Suprapubic skin (tissue), 4 donors: ENCODE results near the gene POU6F1. TPM values are rescaled to one million over a fixed set of nuclear protein-coding genes. Genes with fewer than 3 reads are reported as not detected.

Source experiments
- DNase-seq, 2 donors: peaks; one replicate each; pipeline ENCODE4 v3.0.0-alpha.2; 2019; ENCODE audit warnings: low spot score in 2 of 2
- H3K27ac ChIP-seq: fragments of 200-600 bp; sonication (generic); one replicate; pipeline ENCODE4 v1.5.1; 2019
- H3K27me3 ChIP-seq: fragments of 200-600 bp; sonication (generic); one replicate; pipeline ENCODE4 v1.5.1; 2019
- H3K36me3 ChIP-seq: fragments of 200-600 bp; sonication (generic); one replicate; pipeline ENCODE4 v1.5.1; 2019
- H3K4me1 ChIP-seq: fragments of 200-600 bp; sonication (generic); one replicate; pipeline ENCODE4 v1.5.1; 2019
- H3K4me3 ChIP-seq: fragments of 200-600 bp; sonication (generic); one replicate; pipeline ENCODE4 v1.5.1; 2019; ENCODE audit warnings: mild to moderate bottlenecking
- H3K9me3 ChIP-seq: fragments of 200-600 bp; sonication (generic); one replicate; pipeline ENCODE4 v1.5.1; 2019
- EP300 ChIP-seq: sonication (generic); formaldehyde crosslinking; IDR thresholded peaks from one replicate; pipeline ENCODE4 v1.6.1; 2017; ENCODE audit warnings: antibody characterized with exemption
- POLR2A ChIP-seq, 2 donors: fragments of 450-650 bp; IDR thresholded peaks; one replicate each; pipeline ENCODE4 v1.6.1; 2017; ENCODE audit warnings: antibody characterized with exemption in 2 of 2, mild to moderate bottlenecking in 2 of 2, moderate library complexity in 2 of 2
- POLR2AphosphoS5 ChIP-seq, 3 donors: sonication (generic); formaldehyde crosslinking; IDR thresholded peaks; one replicate each; pipeline ENCODE4 v1.6.1; 2017; ENCODE audit warnings: antibody characterized with exemption in 3 of 3
- WGBS: methylation state at CpG from one replicate; pipeline ENCODE4 v1.1.5; 2018; 5-methylcytosine and 5-hydroxymethylcytosine counted together
- total RNA-seq, 4 donors: library from RNA; depleted of rRNA; stranded (reverse); fragments of >200 nt; gene quantifications; one replicate each; pipeline ENCODE4 v1.1.0, GENCODE V29; 2016
- TF ChIP-seq, protein P1 (sequence below), 2 donors: fragments of 200-600 bp in 1 of 2; fragments of 450-650 bp in 1 of 2; sonication (generic) in 1 of 2; IDR thresholded peaks; one replicate each; pipeline ENCODE4 v1.5.1; 2016 to 2019; ENCODE audit warnings: antibody characterized with exemption in 2 of 2, mild to moderate bottlenecking in 1 of 2, moderate library complexity in 1 of 2

The POU6F1 gene
- total RNA-seq, 4 donors from 2014 or later: 9.4 to 36.5 (median 13.6) TPM

DNA sequence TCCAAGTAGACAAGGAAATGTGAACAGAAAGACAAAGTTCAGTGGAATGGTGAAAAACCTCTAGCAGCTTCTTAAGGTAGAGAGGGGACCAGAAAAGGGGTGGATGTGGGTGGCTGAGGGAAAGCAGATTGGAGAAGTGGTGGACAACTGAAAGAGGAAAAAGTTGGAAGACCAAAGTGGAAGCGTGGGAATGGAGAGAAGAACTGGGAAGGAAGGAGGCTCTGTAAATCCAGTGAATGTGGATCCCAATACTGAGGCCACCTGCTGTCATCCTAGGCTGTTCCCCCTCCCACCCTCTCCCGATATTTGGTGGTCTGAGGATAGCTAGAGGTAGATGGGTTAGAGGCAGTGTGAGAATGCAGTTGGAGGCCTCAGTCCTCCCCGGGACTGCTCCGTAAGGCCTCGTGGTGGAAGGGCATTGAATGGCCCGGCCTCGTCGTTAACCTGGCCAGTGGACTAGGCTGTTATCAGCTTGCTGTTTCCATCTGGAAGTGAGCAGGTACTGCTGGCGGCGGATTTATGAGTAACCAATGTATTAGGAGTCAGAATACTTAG, 822 bp upstream of the POU6F1 start:
- DNase-seq: no peak
- Histone ChIP-seq H3K4me1 (peaks cover 22% of the 10 kb centered on the region), H3K27ac (peak overlapping the region; percentile 99), H3K4me3 (peak overlapping the region; percentile 96), H3K9me3 (no peaks in the 10 kb centered on the region), H3K27me3 (no peaks in the 10 kb centered on the region), H3K36me3 (no peaks in the 10 kb centered on the region)
- 53% methylated on average over 10 of the region's 10 CpGs for WGBS
- TF ChIP-seq POLR2AphosphoS5 (IDR thresholded peaks at IDR 0.05) (no peak), EP300 (no peak), POLR2A (IDR thresholded peaks at IDR 0.05) (no peak)
- TF ChIP-seq, protein P1, sequence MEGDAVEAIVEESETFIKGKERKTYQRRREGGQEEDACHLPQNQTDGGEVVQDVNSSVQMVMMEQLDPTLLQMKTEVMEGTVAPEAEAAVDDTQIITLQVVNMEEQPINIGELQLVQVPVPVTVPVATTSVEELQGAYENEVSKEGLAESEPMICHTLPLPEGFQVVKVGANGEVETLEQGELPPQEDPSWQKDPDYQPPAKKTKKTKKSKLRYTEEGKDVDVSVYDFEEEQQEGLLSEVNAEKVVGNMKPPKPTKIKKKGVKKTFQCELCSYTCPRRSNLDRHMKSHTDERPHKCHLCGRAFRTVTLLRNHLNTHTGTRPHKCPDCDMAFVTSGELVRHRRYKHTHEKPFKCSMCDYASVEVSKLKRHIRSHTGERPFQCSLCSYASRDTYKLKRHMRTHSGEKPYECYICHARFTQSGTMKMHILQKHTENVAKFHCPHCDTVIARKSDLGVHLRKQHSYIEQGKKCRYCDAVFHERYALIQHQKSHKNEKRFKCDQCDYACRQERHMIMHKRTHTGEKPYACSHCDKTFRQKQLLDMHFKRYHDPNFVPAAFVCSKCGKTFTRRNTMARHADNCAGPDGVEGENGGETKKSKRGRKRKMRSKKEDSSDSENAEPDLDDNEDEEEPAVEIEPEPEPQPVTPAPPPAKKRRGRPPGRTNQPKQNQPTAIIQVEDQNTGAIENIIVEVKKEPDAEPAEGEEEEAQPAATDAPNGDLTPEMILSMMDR (IDR thresholded peaks at IDR 0.05): no peak

DNA sequence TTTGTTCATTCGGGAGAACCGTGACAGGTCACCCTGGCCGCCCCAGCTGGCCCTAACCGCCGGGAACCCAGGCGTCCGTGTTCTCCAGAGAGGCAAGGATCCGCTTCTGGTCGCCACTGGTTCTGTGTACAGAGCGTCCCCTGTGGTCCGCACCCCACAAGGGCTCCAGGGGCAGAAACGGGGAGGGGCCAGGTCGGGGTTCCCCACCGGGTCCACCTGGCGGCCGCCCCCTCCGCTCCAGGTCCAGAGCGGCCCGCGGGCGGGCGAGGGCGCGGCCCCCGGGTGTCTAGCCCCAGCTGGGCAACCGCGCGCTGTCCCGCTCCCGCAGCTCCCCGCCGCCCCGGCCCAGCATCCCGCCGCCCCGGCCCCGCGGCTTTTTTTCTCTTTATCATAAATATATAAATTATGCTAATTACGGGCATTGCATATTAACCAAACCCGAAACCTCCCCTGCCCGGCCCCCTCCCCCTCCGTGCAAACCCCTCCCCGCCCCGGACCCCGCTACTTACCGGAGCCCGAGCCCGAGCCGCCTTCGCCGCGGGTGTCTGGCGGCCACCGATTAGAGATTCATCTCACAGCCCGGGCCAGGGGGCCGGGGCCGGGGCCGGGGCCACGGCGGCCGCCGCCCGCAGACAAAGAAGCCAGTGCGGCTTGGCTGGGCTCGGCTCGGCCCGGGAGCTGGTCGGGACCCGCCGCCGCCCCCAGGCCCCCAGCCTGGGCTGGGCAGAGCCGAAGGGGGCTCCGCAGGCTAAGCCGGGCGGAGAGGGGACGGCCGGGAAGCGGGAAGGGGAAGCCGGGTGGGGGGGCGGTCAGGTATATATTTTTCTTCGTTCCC, 512 bp downstream of the POU6F1 start:
- Histone ChIP-seq H3K27me3 (no peaks in the 10 kb centered on the region), H3K4me3 (peak overlapping the region; percentile 96), H3K36me3 (no peaks in the 10 kb centered on the region), H3K27ac (peak overlapping the region; percentile 99), H3K4me1 (peaks cover 22% of the 10 kb centered on the region), H3K9me3 (no peaks in the 10 kb centered on the region)
- DNase-seq: peak; percentile 81 to 84
- no peak for TF ChIP-seq POLR2A (IDR thresholded peaks at IDR 0.05)
- TF ChIP-seq, protein P1 (IDR thresholded peaks at IDR 0.05): peak; percentile 9 to 21
- under 1% methylated on average over 44 of the region's 81 CpGs for WGBS

DNA sequence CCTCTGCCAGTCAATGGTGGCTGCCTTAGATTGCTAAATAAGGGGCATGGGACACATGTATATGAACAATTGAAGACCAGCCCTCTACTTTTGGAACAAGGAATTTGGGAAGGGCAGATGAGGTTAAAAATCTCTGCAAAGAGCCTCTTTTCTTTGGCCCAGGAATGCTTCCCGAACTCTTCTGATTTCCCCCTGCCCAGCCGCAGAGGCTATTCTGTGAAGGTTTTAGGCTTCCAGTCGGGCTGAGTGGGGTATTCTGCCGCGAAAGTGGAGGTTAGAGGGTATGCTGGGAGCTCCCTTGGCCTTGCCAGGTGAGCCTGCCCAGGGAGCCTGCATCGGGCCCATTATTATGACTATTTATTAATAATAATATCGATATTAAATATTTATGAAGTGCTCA, 1.2 kb downstream of the POU6F1 start:
- no peaks in the 10 kb centered on the region for H3K36me3 ChIP-seq
- H3K9me3 ChIP-seq: no peaks in the 10 kb centered on the region
- 19% methylated on average over 7 of the region's 7 CpGs for WGBS

DNA sequence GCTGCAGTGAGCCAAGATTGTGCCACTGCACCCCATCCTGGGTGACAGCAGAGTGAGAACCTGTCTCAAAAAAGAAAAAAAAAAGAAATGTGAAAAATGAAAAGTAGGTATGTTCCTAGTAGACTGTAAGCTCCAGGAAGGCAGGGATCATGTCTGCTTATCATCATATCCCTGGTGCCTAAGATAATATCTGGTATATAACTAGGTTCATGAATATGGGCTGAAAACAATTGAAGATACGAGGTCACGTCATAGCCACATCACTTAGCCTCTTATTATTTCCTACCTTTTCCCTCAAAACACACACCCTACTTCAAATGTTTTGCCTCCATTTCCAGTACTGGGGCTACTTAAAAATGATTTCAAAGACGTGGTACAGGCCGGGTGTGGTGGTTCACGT, 3.0 kb downstream of the POU6F1 start:
- TF ChIP-seq, protein P1 (IDR thresholded peaks at IDR 0.05): no peak
- no peak for TF ChIP-seq POLR2AphosphoS5 (IDR thresholded peaks at IDR 0.05)
- no peak for TF ChIP-seq POLR2A (IDR thresholded peaks at IDR 0.05)
- no peak for TF ChIP-seq EP300
- DNase-seq: no peak
- Histone ChIP-seq H3K9me3 (no peaks in the 10 kb centered on the region), H3K27me3 (no peaks in the 10 kb centered on the region), H3K27ac (no peak overlapping the region), H3K36me3 (no peaks in the 10 kb centered on the region), H3K4me1 (peaks cover 22% of the 10 kb centered on the region), H3K4me3 (no peak overlapping the region)
- WGBS: 90% methylated on average over 5 of the region's 5 CpGs

More for the DNA sequence above, 1.2 kb downstream of the POU6F1 start:
- DNase-seq: no peak
- Histone ChIP-seq H3K4me1 (peaks cover 22% of the 10 kb centered on the region), H3K27me3 (no peaks in the 10 kb centered on the region), H3K4me3 (peak overlapping the region; percentile 96), H3K27ac (peak overlapping the region; percentile 99)
- no peak for TF ChIP-seq POLR2AphosphoS5 (IDR thresholded peaks at IDR 0.05)
- TF ChIP-seq, protein P1 (IDR thresholded peaks at IDR 0.05): no peak
- no peak for TF ChIP-seq EP300
- no peak for TF ChIP-seq POLR2A (IDR thresholded peaks at IDR 0.05)

DNA sequence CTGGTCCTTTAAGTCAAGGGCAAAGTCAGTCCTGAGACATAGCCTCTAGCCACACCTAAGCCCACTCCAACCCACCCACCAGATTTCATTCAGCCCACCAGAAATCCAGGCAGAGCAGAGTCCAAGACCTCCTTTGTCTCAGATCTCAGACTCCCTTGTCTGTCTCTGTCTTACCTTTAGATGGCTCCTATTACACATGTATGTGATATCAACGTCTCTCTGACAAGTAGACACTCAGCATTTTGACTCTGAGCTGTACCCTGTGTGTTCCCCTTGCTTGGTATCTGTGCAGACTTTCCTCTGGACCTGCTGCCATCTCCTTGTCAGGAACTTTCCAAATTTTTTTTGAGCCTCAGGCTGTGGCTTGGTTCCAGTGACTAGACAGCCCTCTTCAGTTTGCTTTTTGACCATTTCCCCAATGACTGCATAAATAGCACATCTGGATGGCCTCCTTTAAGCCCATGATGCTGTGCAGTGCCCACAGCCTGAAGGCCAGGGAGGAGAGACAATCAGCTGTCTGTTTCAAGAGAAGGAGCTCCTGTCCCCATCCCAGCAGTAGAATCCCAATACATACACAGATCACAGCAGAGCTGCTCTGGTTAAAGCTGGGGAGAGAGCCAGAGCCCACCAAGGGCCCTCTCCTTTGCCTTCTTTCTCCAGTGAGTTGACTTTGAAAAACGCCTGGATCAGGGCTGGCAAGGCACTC, 7.0 kb downstream of the POU6F1 start:
- no peak overlapping the region for H3K27ac ChIP-seq
- peaks cover 17% of the 10 kb centered on the region for H3K36me3 ChIP-seq
- no peak for DNase-seq
- no peaks in the 10 kb centered on the region for H3K27me3 ChIP-seq
- TF ChIP-seq EP300: no peak
- no peak for TF ChIP-seq POLR2AphosphoS5 (IDR thresholded peaks at IDR 0.05)
- TF ChIP-seq, protein P1 (IDR thresholded peaks at IDR 0.05): no peak
- no peak for TF ChIP-seq POLR2A (IDR thresholded peaks at IDR 0.05)
- no peak overlapping the region for H3K4me3 ChIP-seq
- H3K4me1 ChIP-seq: no peaks in the 10 kb centered on the region
- 71% methylated on average over 2 of the region's 2 CpGs for WGBS
- H3K9me3 ChIP-seq: no peaks in the 10 kb centered on the region
